ENCODE results near the gene STX16.

GRCh38 chr20:58636983-58637421 lies 14.1 kb upstream of the STX16 start:
- TF ChIP-seq POLR2AphosphoS5 (IDR thresholded peaks at IDR 0.05; ENCODE audit: low read depth, low read length): no peak
- TF ChIP-seq CTCF (IDR thresholded peaks at IDR 0.05): no peak
